Loucy (cell line): Measurements from ENCODE around the gene RIN3.
"Not testable (repeated sequence)": the region's sequence is repeated elsewhere in the genome, so short reads cannot be mapped to it uniquely, and the experiment has no call there.

Experiments
- H2AFZ ChIP-seq: fragments of 200-600 bp; sonication (generic); 2 replicates; pipeline ENCODE4 v1.6.0; 2016; ENCODE audit warnings: antibody characterized with exemption, mild to moderate bottlenecking, low read length, moderate library complexity
- H3F3A ChIP-seq: fragments of 200-600 bp; 2 replicates; pipeline ENCODE4 v1.6.0; 2016; ENCODE audit warnings: antibody characterized with exemption, low read depth, mild to moderate bottlenecking
- H3K27me3 ChIP-seq: fragments of 200-600 bp; sonication (generic); 2 replicates; pipeline ENCODE4 v1.6.1; 2014; ENCODE audit warnings: low read length, mild to moderate bottlenecking; ENCODE audit not compliant: insufficient read depth, poor library complexity, severe bottlenecking
- H3K36me3 ChIP-seq: fragments of 200-600 bp; sonication (generic); 2 replicates; pipeline ENCODE4 v1.6.1; 2016; ENCODE audit warnings: low read length; ENCODE audit not compliant: insufficient read depth
- H3K4me1 ChIP-seq: fragments of 200-600 bp; sonication (generic); 2 replicates; pipeline ENCODE4 v1.5.1; 2014; ENCODE audit warnings: low read length, mild to moderate bottlenecking; ENCODE audit not compliant: insufficient read depth, poor library complexity, severe bottlenecking
- H3K4me2 ChIP-seq: fragments of 200-600 bp; sonication (generic); 2 replicates; pipeline ENCODE4 v1.6.0; 2014; ENCODE audit warnings: antibody characterized with exemption, low read length, low read depth, mild to moderate bottlenecking; ENCODE audit not compliant: poor library complexity, severe bottlenecking
- H3K4me3 ChIP-seq: fragments of 200-600 bp; sonication (generic); 2 replicates; pipeline ENCODE4 v1.5.1; 2014; ENCODE audit warnings: low read length, mild to moderate bottlenecking, mixed read lengths; ENCODE audit not compliant: poor library complexity, severe bottlenecking
- H3K79me2 ChIP-seq: fragments of 200-600 bp; sonication (generic); 2 replicates; pipeline ENCODE4 v1.6.1; 2014; ENCODE audit warnings: low read length; ENCODE audit not compliant: insufficient read depth
- H3K9ac ChIP-seq: fragments of 200-600 bp; sonication (generic); 2 replicates; pipeline ENCODE4 v1.6.0; 2014; ENCODE audit warnings: mild to moderate bottlenecking, low read depth, low read length, moderate library complexity; ENCODE audit not compliant: poor library complexity, severe bottlenecking
- H3K9me2 ChIP-seq: fragments of 200-600 bp; sonication (generic); replicated peaks from 2 replicates; pipeline ENCODE4 v1.6.1; 2016; ENCODE audit warnings: low read depth, low read length, mixed read lengths
- H3K9me3 ChIP-seq: fragments of 200-600 bp; sonication (generic); 2 replicates; pipeline ENCODE4 v1.6.1; 2014; ENCODE audit warnings: mild to moderate bottlenecking, antibody characterized with exemption, low read length, low read depth; ENCODE audit not compliant: insufficient read depth
- H4K20me1 ChIP-seq: fragments of 200-600 bp; sonication (generic); 2 replicates; pipeline ENCODE4 v1.6.0; 2014; ENCODE audit warnings: antibody characterized with exemption, low read length, mild to moderate bottlenecking; ENCODE audit not compliant: insufficient read depth, poor library complexity, severe bottlenecking
- CTCF ChIP-seq: fragments of 200-600 bp; sonication (generic); conservative IDR thresholded peaks from 2 replicates; pipeline ENCODE4 v1.5.1; 2014; ENCODE audit warnings: mild to moderate bottlenecking, antibody characterized with exemption, low read length
- EZH2phosphoT487 ChIP-seq: fragments of 200-600 bp; IDR thresholded peaks from 2 replicates; pipeline ENCODE4 v1.6.1; 2018; ENCODE audit warnings: antibody characterized with exemption, mild to moderate bottlenecking, moderate library complexity, borderline replicate concordance

Gene RIN3

GRCh38 chr14:92638266-92638665 lies 124.7 kb downstream of the RIN3 start:
- Histone ChIP-seq H3K4me2 (no peak overlapping the region), H3K4me1 (no peaks in the 10 kb centered on the region), H3K36me3 (peaks cover 24% of the 10 kb centered on the region; the same call in 1 of the 2 replicates), H3K9ac (no peak overlapping the region), H3K79me2 (no peaks in the 10 kb centered on the region), H3K9me3 (no peaks in the 10 kb centered on the region), H4K20me1 (peaks cover 3% of the 10 kb centered on the region), H2AFZ (no peak overlapping the region), H3K27me3 (no peaks in the 10 kb centered on the region), H3K4me3 (no peak overlapping the region), H3K9me2 (no peaks in the 10 kb centered on the region), H3F3A (no peaks in the 10 kb centered on the region)
- no peak for TF ChIP-seq EZH2phosphoT487
- no peak for TF ChIP-seq CTCF

GRCh38 chr14:92638904-92639303 lies 125.3 kb downstream of the RIN3 start:
- no peaks in the 10 kb centered on the region for H3F3A ChIP-seq
- peaks cover 30% of the 10 kb centered on the region; the same call in 1 of the 2 replicates for H3K36me3 ChIP-seq
- no peaks in the 10 kb centered on the region for H3K27me3 ChIP-seq
- H4K20me1 ChIP-seq, result no peaks in the 10 kb centered on the region
- no peaks in the 10 kb centered on the region for H3K79me2 ChIP-seq
- H3K9ac ChIP-seq, result no peak overlapping the region
- H2AFZ ChIP-seq, result no peak overlapping the region
- H3K9me3 ChIP-seq, result no peaks in the 10 kb centered on the region
- no peak overlapping the region for H3K4me3 ChIP-seq
- H3K4me2 ChIP-seq, result no peak overlapping the region
- no peaks in the 10 kb centered on the region for H3K4me1 ChIP-seq
- TF ChIP-seq CTCF, result no peak
- no peak for TF ChIP-seq EZH2phosphoT487
- no peaks in the 10 kb centered on the region for H3K9me2 ChIP-seq

GRCh38 chr14:92639472-92640117 lies 126.0 kb downstream of the RIN3 start:
- H3K4me2 ChIP-seq, H3K9me3 ChIP-seq, H2AFZ ChIP-seq, H3K27me3 ChIP-seq, H3K4me3 ChIP-seq, H3F3A ChIP-seq, H3K79me2 ChIP-seq, H3K4me1 ChIP-seq, H4K20me1 ChIP-seq, H3K9ac ChIP-seq, H3K9me2 ChIP-seq: not testable (repeated sequence)
- H3K36me3 ChIP-seq, result peaks cover 37% of the 10 kb centered on the region; the same call in 1 of the 2 replicates

- Histone ChIP-seq H3K9me3 (no peaks in the 10 kb centered on the region), H4K20me1 (no peaks in the 10 kb centered on the region), H3K79me2 (no peaks in the 10 kb centered on the region), H3F3A (no peaks in the 10 kb centered on the region), H3K36me3 (peaks cover 48% of the 10 kb centered on the region; the same call in 1 of the 2 replicates), H3K4me2 (no peak overlapping the region), H3K9ac (no peak overlapping the region), H3K4me3 (no peak overlapping the region), H3K9me2 (no peaks in the 10 kb centered on the region), H3K27me3 (no peaks in the 10 kb centered on the region), H2AFZ (no peak overlapping the region), H3K4me1 (no peaks in the 10 kb centered on the region)
- TF ChIP-seq CTCF (no peak), EZH2phosphoT487 (no peak)
Measured at GRCh38 chr14:92641306-92641705, 127.7 kb downstream of the RIN3 start.
